Astrocyte (in vitro differentiated cells and primary cell): ENCODE results near the gene CCDC137.

Experiments used
- EZH2 ChIP-seq: IDR thresholded peaks from 2 replicates; pipeline ENCODE4 v1.6.1; 2012; ENCODE audit warnings: mild to moderate bottlenecking, low read length, inconsistent platforms; ENCODE audit not compliant: insufficient read depth
- TF ChIP-seq, protein P1 (sequence below): IDR thresholded peaks from 2 replicates; pipeline ENCODE4 v1.5.1; 2011; ENCODE audit warnings: low read depth, mild to moderate bottlenecking, inconsistent platforms, low read length, moderate library complexity; ENCODE audit not compliant: insufficient read depth

DNA sequence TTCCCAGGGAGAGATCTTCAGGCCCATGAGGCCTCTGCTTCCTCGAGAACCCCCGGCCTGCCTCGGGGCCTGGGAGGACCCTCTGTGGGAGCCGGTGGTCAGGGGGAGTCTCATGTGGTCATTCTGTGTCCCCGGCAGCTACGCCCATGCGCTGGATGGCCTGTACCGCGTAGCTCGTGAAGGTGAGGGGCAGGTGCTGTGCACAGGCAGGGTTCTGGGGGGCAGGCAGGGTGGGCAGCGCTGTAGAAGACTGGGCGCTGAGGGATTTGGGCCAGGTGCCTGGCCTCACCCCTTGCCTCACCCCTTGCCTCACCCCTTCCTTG, 50.1 kb downstream of the CCDC137 start:
- TF ChIP-seq, protein P1, sequence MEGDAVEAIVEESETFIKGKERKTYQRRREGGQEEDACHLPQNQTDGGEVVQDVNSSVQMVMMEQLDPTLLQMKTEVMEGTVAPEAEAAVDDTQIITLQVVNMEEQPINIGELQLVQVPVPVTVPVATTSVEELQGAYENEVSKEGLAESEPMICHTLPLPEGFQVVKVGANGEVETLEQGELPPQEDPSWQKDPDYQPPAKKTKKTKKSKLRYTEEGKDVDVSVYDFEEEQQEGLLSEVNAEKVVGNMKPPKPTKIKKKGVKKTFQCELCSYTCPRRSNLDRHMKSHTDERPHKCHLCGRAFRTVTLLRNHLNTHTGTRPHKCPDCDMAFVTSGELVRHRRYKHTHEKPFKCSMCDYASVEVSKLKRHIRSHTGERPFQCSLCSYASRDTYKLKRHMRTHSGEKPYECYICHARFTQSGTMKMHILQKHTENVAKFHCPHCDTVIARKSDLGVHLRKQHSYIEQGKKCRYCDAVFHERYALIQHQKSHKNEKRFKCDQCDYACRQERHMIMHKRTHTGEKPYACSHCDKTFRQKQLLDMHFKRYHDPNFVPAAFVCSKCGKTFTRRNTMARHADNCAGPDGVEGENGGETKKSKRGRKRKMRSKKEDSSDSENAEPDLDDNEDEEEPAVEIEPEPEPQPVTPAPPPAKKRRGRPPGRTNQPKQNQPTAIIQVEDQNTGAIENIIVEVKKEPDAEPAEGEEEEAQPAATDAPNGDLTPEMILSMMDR, result no peak
- no peak for TF ChIP-seq EZH2
